ENCODE results near the gene CTSW.

Gene CTSW

DNA sequence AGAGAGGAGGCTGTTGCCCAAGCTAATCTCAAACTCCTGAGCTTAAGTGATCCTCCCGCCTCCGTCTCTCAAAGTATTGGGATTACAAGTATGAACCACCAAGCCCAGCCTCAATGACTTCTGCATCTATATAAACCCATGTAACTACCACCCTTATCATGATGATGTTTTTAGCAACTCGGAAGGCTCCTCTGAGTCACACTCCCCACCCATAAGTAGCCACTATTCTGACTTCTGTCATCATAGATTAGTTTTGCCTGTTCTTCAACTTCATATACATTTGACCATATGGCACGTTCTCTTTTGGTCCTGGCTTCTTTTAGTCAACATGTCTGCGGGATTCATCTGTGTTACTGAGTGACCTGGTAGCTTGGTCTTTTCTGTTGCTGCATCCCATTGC is 27.0 kb downstream of the CTSW start:
- DNase-seq = no peak

DNA sequence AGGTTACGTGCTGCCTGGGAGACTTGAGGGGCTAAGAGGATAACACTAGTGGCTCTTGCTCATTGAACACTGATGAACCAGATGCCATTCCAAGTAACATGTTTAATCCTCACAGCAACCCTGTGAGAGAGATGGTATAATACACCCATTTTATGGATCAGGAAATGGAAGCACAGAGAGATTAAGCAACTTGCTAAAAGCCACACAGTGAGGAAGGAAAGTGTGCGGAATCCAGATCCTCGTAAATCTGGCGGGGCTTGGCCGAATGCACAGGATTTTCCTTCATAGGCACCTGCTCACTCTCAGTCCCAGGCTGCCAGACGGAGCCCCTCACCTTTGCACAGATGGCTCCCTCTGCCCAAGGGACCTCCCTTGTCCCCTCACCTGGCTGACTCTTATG is 28.2 kb downstream of the CTSW start:
- no peak for DNase-seq

DNA sequence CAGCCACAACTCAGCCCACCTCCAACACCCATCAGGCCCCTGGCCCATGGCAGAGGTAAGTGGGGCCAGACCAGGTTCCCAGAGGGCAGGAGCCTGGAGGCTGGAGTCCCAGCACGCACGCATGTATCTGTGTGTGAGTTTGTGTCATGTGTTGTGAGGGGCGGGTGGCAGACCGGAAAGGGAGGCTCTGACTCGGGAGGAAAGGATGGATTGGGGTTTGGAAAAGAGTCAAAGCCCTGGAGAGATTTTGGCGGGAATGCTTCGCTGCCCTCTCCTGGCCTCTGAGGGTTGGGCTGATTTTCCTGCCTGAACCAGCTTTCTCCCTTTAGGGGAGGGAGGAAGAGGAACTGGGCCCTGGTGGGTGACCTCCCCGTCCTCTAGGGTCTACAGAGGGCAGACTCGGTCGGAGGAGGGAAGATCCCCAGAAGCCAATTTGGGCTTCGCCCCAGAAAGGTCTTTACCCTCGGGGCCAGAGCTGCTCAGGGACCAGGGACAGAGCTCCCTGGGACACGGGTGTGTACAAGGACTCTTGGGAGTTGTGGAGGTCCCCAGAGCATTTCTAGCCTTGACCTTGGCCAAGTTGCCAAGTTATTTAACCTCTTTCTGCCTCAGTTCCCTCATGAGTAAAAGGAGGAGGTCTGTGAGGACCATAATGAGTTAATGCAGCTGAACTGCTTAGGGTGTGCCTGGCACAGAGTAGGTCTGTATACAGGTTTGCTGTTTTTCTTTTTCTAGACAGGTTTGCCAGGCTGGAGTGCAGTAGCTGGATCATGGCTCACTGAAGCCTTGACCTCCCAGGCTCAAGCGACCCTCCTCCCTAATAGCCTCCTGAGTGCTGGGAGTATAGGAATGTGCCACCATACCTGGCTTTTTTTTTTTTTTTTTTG is 32.3 kb downstream of the CTSW start:
- no peak for DNase-seq

DNA sequence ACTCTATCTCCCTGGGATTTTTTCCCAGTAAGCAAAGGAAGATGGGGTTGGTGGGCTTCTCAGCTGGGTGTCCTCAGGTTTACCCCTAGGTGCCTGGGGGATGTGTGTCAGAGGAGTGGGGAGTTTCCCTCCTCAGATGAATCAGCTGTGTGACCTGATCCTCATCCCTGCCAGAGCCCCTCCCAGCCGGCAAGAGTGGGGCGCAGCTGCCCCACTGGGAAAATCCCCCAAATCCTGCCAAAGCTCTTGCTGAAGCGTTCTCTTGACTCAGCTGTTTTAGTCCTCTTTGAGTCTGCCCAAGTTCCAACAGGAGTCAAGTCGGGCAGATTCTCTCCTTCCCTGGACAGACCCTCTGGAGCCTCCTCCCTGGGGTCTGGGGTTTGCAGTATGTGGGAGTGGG is 33.2 kb downstream of the CTSW start:
- no peak for DNase-seq

DNA sequence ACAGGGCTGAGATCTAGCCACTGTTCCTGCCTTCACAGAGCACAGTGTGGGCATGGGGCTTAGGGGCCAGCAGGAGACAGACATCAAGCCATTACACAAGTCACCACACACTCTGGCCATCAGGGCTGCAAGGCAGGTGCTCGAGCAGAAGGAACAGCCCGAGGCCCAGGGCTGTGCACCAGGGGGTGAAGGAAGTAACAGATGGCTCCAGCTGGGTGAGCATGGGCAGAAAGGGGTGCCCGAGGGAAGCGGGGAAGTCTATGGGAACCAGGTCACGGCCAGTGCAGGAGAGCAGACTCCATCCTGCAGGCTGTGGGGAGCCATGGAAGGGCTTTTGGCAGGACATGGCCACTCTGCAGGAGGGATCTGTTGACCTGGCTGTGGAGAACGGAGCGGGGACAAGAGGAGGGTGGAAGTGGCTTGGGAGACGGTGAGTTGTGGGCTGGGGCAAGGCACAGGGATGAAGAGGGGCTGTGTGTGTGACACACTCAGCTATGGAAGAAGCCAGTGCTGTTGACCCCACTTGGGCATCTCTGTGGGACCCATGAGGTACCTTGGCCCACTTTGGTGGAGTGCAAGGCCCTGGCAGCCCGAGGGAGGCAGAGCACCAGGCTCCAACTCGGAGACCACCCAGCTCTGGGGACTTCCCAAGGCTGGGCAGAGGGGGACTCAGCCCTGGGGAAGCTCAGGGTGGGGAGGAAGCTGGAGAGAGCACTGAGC is 35.6 kb downstream of the CTSW start:
- no peak for DNase-seq

DNA sequence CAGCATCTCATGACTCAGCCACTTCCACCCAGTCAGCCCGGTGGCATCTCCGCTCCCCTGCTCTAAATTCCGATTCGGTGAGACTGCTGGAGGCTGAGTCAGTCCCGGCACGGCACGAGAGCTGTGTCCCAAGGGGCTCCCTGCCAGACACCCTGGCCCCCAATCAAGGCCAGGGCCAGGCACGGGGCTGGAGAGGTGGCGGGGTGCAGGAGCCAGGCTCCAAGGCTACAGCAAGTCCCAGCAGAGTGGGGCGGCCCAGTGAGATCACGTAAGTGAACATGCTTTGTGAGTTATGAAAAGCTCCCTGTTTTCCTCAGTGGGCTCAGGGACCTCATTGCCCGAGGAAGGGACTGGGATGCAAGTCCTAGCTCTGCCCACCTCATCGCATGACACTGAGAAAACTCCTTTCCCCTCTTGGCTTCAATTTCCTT is 36.2 kb downstream of the CTSW start:
- no peak for DNase-seq

DNA sequence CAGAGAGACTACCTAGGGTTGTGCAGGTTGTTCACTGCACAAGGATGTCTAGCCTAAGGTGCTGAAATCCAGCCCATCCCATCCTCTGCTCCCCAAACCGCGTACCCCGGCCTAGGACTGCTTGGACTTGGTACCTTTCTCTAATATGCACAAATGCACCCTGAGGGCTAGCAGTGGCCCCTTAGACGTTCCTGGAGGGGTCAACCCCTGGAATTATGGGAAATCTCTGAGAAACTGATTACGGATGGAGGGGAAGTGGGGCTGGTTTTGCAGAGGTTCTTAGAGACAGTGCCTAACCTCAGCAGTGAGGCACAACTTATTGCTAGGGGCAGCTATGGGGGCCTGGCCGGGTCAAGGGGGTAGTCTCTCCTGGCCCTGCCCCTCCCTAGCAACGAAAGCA is 36.8 kb downstream of the CTSW start:
- no peak for DNase-seq

DNA sequence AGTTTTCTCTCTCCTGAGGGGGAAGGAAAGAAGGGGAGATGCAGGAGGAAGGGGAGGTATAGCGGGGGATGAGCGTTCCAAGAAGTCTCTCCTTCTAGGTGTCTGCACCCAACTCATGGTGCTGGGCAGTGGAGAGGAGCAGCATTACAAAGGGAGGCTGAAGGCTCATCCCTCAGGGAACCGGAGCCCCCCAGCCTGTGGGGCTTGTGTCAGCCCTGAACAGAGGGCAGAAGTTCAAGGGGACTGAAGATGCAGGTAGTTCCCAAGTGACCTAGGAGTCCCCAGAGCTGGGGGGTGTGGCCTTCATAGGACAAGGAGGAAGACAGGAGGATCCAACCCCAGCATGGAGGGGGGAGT is 37.4 kb downstream of the CTSW start:
- no peak for DNase-seq

DNA sequence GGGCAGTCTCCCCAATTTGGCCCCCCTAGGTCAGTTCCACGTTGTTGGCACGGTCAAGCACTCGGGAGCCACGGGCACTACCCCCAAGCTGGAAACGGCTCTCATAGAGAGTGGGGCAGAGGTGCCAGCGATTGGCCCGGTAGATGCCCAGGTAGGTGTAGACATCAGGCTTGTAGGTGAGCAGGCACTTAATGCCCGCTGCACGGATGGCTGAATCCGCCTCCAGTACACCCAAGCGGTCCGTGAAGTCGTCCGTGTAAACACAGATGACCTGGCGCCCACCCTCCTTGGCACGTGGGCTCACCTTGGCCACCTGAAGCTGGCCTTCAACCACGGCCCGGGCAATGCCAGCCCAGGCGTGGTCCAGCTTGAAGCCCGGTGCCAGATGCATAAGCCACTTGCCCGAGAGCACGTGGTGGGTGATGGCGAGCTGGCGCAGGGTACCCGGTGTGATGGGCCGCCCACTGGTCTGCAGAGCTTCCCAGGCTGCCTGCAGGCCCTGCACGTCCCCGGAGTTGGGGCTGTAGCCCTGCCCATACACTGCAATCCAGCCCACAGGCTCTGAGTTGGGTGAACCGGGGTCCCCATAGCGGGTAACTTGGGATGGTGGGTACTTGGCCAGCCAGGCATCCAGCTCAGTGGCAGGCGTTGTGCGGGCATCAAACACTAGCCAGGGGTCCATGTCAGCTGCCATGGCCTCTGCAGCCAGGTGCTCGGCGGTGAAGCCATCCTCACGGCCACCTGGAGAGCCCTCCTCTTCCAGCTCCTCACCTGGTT is 38.0 kb downstream of the CTSW start:
- DNase-seq = no peak

DNA sequence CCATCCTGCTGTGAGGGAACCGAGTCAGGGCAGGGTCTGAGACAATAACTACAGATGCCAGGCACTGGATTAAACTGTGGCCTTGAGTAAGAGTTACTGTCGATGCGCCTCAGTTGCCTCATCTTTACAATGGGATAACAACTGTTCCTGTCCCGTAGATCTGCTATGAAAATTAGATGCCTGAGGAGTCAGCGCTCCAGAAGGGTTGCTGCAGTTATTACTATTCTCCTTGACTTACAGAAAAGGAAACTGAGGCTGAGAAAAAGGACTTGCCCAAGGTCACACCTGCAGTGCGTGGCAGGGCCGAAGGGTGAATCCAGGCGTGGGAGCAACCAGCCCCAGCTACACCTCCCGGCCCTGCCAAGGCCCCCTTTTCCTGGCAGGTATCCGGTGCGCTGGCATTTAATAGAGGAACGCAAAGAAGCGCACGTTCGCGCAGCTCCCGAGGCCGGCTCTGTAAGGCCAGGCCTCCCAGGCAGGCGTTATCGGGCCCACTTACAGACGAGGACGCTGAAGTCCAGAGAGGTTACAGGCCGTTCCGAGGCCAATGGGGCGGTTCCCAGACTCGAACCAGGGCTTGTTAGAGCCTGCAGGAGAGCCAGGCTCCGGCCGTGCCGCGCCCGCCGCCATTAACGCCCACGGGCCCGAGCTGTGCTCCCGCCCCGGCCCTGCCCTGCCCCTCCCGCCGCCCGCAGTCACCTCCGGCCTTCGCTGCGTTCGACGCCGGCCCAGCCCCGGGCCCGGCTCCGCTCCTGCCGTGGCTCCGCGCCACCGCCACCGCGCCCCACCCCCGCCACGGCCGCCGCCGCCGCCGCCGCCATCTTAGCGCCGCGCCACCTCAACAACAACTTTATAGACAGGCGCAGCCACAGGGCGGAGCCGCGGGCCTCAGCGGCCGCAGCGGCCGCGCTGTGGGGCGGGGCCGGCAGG is 38.8 kb downstream of the CTSW start, which contains the start of gene C11orf68:
Gene C11orf68, minus strand, starts transcription at position 852 of the 930 bp plus-strand sequence. Its CDS starts 31 bp downstream, at position 821.
- DNase-seq = no peak

DNA sequence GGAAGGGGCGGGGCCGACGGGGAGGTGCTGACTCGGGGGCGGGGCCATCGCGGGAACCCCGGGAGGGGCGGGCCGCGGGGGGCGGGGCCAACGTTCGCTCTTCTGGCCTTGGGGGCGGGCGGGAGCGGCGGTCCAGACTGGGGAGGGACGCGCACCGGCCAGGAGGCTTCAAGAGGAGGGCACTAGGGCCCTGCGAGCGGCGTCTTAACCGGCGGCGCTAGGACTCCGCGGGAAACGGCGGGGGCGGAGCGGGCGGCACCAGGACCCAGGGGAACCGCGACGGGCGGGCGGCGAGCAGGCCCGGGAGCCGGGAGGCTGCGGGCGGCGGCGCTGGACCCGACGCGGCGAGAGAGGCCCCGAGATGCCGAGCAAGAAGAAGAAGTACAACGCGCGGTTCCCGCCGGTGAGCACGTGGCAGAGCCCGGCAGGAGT is 39.5 kb downstream of the CTSW start, which contains the start of gene DRAP1:
Gene DRAP1, plus strand, starts transcription at position 286 of the 432 bp plus-strand sequence. Its CDS starts 76 bp downstream, at position 362.
- peak; percentile 98 to 99 for DNase-seq

DNA sequence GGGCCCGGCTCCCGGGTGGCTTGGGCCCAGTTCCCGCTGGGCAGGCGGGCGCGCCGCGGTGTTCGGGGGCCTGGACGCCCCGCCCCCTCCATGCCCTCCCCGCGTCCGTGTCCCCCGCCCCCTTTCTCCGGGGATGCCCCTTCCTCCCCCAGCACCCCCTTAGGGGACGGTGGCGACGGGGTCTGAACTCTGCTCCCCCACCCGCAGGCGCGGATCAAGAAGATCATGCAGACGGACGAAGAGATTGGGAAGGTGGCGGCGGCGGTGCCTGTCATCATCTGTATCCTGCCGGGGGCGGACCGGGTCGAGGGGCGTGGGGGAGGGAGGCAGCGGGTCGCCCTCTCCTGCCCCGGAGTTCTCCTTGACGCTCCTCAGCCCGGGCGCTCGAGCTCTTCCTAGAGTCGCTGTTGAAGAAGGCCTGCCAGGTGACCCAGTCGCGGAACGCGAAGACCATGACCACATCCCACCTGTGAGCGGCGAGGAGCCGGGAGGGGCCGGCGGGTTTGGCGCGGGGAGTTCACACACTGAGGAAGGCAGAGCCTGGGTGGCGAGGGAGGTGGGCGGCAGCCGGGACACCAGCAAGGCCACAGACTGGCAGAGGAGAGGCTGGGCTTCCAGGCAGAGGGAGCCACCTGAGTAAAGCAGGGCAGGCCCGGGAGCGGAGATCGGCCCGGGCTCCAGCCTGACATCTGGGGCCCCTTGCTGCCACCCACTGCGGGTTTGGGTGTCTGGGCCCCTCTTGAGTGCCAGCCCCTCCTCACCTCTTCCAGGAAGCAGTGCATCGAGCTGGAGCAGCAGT is 40.1 kb downstream of the CTSW start:
- peak in 1 of 2 donors; percentile 67 for DNase-seq

DNA sequence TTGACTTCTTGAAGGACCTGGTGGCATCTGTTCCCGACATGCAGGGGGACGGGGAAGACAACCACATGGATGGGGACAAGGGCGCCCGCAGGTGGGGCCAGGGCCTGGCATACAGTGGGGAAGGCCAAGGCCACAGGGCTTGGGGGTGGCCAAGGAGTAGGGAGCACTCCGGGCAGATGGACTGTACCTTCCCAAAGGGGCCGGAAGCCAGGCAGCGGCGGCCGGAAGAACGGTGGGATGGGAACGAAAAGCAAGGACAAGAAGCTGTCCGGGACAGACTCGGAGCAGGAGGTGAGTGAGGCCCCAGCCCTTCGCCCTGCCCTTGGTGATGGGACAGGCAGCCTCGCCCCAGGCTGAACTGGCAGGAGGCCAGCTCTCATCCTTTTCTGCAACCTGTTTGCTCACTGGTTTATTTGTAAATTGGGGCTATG is 40.8 kb downstream of the CTSW start:
- no peak for DNase-seq

DNA sequence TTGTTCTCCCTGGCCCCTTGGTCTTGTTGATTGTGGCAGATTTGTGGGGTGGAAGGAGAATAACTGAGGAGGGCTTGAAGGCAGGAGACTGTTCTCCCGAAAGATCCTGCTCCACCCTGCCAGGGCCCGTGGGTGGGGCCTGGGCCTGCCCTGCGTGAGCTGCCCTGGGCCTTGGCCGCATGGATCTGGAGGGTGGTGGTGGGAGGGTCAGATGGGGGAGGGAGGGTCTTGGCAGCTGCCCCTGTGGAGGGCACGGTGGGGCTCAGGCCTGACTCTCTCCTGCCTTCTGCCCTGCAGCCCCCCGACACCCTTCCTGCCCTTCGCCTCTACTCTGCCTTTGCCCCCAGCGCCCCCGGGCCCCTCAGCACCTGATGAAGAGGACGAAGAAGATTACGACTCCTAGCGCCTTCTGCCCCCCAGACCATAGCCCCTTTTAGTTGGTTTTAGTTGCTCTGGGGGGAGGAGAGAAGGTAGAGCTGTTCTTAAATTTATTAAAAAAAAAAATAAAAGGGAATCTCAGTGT is 41.5 kb downstream of the CTSW start:
- no peak for DNase-seq

DNA sequence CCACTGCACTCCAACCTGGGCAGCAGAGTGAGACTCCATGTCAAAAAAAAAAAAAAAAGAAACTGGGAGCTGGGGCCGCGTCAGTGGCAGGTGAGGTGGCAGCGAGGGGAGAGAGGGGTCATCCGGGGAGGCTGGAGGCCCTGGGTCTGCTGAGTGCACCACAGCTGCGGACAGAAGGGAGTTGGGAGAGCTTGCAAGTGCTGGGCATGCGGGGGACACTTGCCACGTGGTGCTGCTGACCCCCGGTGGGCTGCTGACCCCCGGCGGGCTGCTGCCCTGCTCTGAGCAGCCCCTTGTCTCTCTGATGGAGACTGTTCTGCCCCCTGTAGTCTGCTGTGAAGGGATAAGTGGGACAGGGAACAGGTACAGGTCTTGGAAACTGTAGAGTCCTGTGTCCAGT is 42.2 kb downstream of the CTSW start:
- DNase-seq = no peak

DNA sequence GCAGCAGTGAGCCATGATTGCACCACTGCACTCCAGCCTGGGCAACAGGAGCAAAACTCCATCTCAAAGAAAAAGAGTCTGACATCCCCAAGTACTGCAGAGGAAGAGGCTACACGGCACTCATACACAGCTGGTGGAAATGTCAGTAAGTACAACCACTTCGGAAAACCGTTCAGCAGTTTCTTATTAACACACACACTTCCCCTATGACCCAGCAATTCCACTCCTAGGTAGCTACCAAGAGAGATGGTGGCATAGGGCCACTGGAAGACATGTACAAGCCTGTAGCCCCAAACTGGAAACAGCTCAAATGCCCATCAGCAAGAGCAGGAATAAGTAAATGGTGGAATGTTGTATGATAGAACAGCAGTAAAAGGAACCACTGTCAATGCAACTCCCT is 42.9 kb downstream of the CTSW start:
- no peak for DNase-seq

DNA sequence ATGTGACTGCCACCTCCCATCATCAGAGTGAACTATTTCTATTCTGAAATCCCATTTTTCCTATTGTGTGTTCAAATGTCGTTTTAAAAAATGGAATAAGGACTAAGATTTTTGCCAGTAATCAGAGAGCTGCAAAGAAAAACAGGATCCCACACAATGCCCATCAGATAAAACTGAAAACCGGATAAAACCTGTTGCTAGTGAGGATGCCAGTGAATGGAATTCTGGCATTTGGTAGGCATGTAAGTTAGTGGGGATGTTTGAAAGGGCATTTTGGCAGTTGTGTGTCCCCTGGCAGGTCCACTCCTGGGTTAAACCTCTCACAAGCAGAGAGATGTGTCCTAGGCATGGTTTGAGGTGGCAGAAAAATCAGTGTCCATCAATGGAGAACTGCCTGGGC is 45.8 kb downstream of the CTSW start:
- DNase-seq = no peak

DNA sequence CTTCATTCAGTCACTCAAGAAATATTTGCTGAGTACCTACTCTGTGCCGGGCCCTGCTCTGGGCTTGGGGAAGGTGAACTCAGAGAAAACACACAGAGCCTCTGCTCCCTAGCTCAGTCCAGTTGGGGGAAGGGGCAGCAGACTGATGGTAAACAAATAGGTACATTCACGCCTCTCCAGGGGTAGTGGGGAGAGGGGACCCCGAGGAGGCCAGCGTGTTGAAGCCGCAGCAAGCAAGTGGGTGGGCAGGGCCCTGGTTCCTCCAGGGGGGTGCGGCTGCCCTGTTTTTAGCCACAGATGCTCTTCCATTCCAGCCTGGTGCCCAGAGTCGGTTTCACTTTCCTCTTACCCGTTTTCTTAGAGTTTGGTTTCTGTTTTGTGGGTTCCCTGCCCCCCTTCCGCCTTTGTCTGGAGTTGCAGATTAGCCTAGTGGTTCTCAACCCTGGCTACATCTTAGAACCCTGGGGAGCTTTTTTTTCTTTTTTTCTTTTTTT is 48.3 kb downstream of the CTSW start:
- DNase-seq = peak; percentile 71 to 73

DNA sequence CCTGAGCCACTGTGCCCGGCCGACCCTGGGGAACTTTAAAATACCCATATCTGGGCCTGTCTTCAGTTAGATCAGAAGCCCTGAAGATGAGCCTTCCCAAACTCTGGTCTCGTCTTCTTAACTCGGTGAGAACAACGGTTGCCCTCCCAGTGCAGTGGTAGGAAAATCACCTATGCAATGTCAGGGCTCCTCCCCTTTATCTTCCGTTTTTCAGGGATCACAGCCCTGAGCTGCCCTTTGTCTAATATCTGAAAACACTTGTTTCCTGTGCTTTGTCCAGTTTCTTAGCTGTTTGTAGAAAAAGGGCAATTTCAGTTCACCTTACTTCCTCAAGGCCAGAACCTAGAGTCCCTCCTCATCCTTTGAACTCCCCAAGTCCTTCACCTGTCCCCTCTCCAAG is 49.0 kb downstream of the CTSW start:
- no peak for DNase-seq

DNA sequence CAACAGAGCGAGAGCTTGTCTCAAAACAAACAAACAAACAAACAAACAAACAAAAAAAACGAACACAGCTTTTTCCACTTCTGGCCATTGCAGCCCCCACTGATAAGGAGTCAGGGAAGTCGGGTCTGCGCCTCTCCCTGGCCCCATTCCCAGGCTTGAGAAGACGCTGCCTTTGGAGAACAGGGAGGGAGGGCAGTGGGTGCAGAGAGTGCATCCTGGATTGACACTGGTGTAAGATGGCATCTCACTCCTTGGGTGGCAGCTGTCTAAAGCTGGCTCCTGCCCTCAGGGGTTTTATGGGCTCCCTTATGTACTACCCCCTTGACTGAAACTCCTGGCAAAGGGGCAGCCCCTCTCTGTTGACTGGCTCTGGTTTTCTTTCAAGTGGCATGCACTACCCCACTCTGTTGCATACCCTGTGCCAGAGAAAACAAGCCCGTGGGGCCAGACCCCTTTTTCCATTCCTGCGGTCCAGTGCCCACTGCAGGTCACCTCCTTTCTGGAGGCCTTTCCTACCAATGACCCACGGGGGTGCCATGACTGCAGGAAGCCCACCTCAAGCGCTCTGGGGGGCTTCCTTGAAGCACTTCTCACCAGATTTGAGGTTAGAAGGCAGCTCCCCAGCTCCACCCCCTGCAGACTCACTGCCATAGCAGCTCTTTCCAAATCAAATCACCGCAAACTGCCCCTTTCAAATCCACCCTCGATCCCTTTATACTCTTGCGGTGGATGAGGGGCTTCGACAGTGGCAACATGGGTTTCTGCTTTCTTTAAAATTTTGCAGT is 52.3 kb downstream of the CTSW start:
- no peak for DNase-seq
